A673 (cell line): ENCODE results near the gene PPARA. TPM values are rescaled to one million over a fixed set of nuclear protein-coding genes. Genes with fewer than 3 reads are reported as not detected.

Experiments
- BruUV-seq: library from RNA; stranded (reverse); fragments of 400-500 nt; replicated peaks from 2 replicates; lab custom pipeline; 2021; lab: Mats Ljungman, UMichigan
- CTCF ChIA-PET: fragments of 300-600 bp; sonication (Branson Sonifier 250); formaldehyde crosslinking; loops from one replicate; lab custom pipeline; 2022; ENCODE audit warnings: antibody characterized with exemption; lab: Charles Lee
- POLR2A ChIA-PET: fragments of 300-600 bp; sonication (Branson Sonifier 250); formaldehyde crosslinking; loops from one replicate; lab custom pipeline; 2022; ENCODE audit warnings: antibody characterized with exemption; ENCODE audit not compliant: low non-redundant PET; lab: Charles Lee
- DNase-seq: peaks from one replicate; pipeline ENCODE4 v3.0.0-alpha.2; 2015; ENCODE audit warnings: low spot score
- H3K27ac ChIP-seq: fragments of 200-600 bp; sonication (generic); 2 replicates; pipeline ENCODE4 v1.5.1; 2016; ENCODE audit warnings: mixed run types, low read depth, mild to moderate bottlenecking, mixed read lengths, antibody characterized with exemption, low read length; ENCODE audit not compliant: poor library complexity, severe bottlenecking
- H3K27me3 ChIP-seq: fragments of 200-600 bp; sonication (generic); replicated peaks from 2 replicates; pipeline ENCODE4 v1.6.1; 2017; ENCODE audit warnings: mixed run types, low read depth, mild to moderate bottlenecking, mixed read lengths, antibody characterized with exemption, low read length; ENCODE audit not compliant: insufficient read depth, poor library complexity
- H3K36me3 ChIP-seq: fragments of 200-600 bp; sonication (generic); 2 replicates; pipeline ENCODE4 v1.6.1; 2016; ENCODE audit warnings: mixed run types, mild to moderate bottlenecking, mixed read lengths, antibody characterized with exemption, low read length; ENCODE audit not compliant: insufficient read depth, poor library complexity, severe bottlenecking
- H3K4me1 ChIP-seq: fragments of 200-600 bp; sonication (generic); 2 replicates; pipeline ENCODE4 v1.6.1; 2017; ENCODE audit warnings: mixed run types, mild to moderate bottlenecking, mixed read lengths, antibody characterized with exemption, low read length; ENCODE audit not compliant: insufficient read depth, poor library complexity, severe bottlenecking
- H3K4me3 ChIP-seq: fragments of 200-600 bp; sonication (generic); 2 replicates; pipeline ENCODE4 v1.5.1; 2016; ENCODE audit warnings: low read depth, mixed run types, mild to moderate bottlenecking, mixed read lengths, low read length; ENCODE audit not compliant: poor library complexity, severe bottlenecking
- H3K9me3 ChIP-seq: fragments of 200-600 bp; sonication (generic); 2 replicates; pipeline ENCODE4 v1.6.1; 2016; ENCODE audit warnings: mixed run types, low read depth, mild to moderate bottlenecking, mixed read lengths, antibody characterized with exemption, low read length; ENCODE audit not compliant: poor library complexity, severe bottlenecking
- EZH2 ChIP-seq: fragments of 200-600 bp; sonication (generic); IDR thresholded peaks from 2 replicates; pipeline ENCODE4 v1.6.1; 2017; ENCODE audit warnings: borderline replicate concordance, low read depth, mild to moderate bottlenecking, mixed read lengths, antibody characterized with exemption, low read length; ENCODE audit not compliant: poor library complexity, severe bottlenecking
- intact Hi-C: fragments of 100-400 bp; cut with micrococcal nuclease; formaldehyde crosslinking; loops from one replicate; pipeline ENCODE4 v1.10.0; 2022; ENCODE audit not compliant: unreplicated experiment
- total RNA-seq: library from RNA; stranded (reverse); gene quantifications from 2 replicates; pipeline ENCODE4 v1.2.3, GENCODE V29; 2021
- TF ChIP-seq, protein P1 (sequence below): fragments of 300-800, 200-600 bp; sonication (generic); conservative IDR thresholded peaks from 2 replicates; pipeline ENCODE4 v1.5.1; 2017; ENCODE audit warnings: low read depth, mild to moderate bottlenecking, antibody characterized with exemption, low read length, moderate library complexity, mixed read lengths

Gene PPARA
- total RNA-seq, 1 experiment from 2014 or later, result 2.0 TPM

DNA sequence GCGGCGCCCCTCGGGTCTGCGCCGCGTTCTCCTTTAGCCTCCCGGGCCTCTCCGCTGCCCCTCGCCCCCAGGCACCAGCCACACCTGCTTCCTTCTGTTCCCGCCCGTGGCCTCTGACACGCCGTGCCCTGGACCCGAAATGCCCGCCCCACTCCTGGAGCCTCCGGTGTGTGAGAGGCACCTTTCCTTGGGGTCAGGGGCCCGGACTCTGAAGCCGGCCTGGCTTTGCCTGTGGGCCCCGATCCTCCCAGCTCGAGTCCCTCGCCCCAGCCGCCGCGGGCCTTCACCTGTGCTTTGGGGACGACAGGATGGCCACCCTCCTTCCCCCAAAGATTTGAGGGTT lies 100.4 kb downstream of the PPARA start:
- BruUV-seq, result no TSS peak
- TF ChIP-seq, protein P1, sequence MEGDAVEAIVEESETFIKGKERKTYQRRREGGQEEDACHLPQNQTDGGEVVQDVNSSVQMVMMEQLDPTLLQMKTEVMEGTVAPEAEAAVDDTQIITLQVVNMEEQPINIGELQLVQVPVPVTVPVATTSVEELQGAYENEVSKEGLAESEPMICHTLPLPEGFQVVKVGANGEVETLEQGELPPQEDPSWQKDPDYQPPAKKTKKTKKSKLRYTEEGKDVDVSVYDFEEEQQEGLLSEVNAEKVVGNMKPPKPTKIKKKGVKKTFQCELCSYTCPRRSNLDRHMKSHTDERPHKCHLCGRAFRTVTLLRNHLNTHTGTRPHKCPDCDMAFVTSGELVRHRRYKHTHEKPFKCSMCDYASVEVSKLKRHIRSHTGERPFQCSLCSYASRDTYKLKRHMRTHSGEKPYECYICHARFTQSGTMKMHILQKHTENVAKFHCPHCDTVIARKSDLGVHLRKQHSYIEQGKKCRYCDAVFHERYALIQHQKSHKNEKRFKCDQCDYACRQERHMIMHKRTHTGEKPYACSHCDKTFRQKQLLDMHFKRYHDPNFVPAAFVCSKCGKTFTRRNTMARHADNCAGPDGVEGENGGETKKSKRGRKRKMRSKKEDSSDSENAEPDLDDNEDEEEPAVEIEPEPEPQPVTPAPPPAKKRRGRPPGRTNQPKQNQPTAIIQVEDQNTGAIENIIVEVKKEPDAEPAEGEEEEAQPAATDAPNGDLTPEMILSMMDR, result no peak
- no peak for TF ChIP-seq EZH2
- H3K4me3 ChIP-seq, result peak overlapping the region; percentile 93
- no peaks in the 10 kb centered on the region for H3K9me3 ChIP-seq
- H3K4me1 ChIP-seq, result peaks cover 17% of the 10 kb centered on the region
- DNase-seq, result no peak
- ChIA-PET POLR2A (no interaction called here), CTCF (interaction anchor here (1.5 kb wide), 1 partner anchor 129 kb away, joined by 5 read pairs; no protein-coding TSS in a partner anchor)
- intact Hi-C loops, result loop anchor here (2.0 kb wide), 1 partner anchor 46 kb away; the partner anchor contains the start of gene GTSE1
- peak overlapping the region; percentile 91 for H3K27ac ChIP-seq
- no peaks in the 10 kb centered on the region for H3K36me3 ChIP-seq
- H3K27me3 ChIP-seq, result no peaks in the 10 kb centered on the region

DNA sequence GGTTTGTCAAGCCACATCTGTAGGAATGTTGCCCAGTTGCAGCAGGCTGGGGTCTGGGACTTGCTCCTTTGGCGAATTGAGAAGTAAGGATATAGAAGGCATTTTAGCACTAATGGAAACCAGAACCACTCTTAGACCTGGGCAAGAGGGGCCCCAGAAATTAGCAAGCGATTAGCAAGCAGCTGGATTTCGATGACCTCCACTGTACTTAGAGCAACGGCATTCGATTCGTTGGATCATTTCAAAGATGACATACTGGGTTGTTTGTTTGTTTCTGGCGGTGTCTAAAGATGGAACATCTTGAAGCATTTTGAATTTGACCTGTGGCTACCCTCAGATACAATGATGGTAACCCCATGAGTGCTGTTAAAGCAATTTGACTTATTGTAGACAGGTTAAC lies 100.9 kb downstream of the PPARA start:
- H3K4me3 ChIP-seq, result peak overlapping the region; percentile 93
- H3K4me1 ChIP-seq, result peaks cover 17% of the 10 kb centered on the region
- POLR2A ChIA-PET, result no interaction called here
- H3K36me3 ChIP-seq, result no peaks in the 10 kb centered on the region
- H3K27ac ChIP-seq, result peak overlapping the region; percentile 91
- CTCF ChIA-PET, result no interaction called here
- no TSS peak for BruUV-seq
- H3K9me3 ChIP-seq, result no peaks in the 10 kb centered on the region
- DNase-seq, result no peak
- H3K27me3 ChIP-seq, result no peaks in the 10 kb centered on the region
- no peak for TF ChIP-seq EZH2
- TF ChIP-seq, protein P1, result no peak
- intact Hi-C loops, result loop anchor here (2.0 kb wide), 1 partner anchor 46 kb away; the partner anchor contains the start of gene GTSE1

DNA sequence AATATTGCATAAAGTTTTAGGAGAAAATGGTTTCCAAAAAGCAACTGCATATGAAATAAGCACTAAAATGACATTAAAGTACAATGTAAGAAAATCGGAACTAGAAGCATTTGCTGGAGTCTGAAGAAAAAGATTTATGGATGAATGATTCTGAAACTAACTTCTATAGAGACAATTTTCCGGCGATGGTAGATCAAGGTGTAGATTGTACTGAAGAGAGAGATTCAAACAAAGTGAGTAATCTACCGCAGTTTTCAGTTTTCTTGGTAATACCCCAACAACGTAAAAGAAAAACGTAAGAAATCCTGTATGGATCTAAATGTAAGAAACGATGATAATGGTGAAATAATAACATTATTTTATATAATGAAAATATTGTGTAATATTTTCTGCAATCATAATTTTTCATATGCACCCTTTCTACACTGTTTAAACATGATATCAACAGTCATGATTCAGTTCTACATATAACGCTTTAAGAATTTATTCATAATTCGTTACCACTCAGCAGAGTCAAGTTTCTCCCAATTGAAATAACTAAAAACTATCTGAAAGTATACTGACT lies 101.6 kb downstream of the PPARA start:
- intact Hi-C loops, result loop anchor here (2.0 kb wide), 1 partner anchor 45 kb away; the partner anchor contains the start of gene GTSE1
- no peak overlapping the region for H3K4me3 ChIP-seq
- no peak overlapping the region for H3K27ac ChIP-seq
- H3K27me3 ChIP-seq, result no peaks in the 10 kb centered on the region
- TF ChIP-seq, protein P1, result no peak
- TF ChIP-seq EZH2, result no peak
- no peaks in the 10 kb centered on the region for H3K36me3 ChIP-seq
- no peaks in the 10 kb centered on the region for H3K9me3 ChIP-seq
- no peak for DNase-seq
- BruUV-seq, result TSS peak; percentile 53
- peaks cover 17% of the 10 kb centered on the region for H3K4me1 ChIP-seq
- ChIA-PET POLR2A (no interaction called here), CTCF (no interaction called here)
